ENCODE measurements around the gene LIX1. TPM values are rescaled to one million over a fixed set of nuclear protein-coding genes. Genes with fewer than 3 reads are reported as not detected.

The LIX1 gene
- total RNA-seq, 1 experiment from 2014 or later: not detected

GRCh38 chr5:97056263-97056662 is 86.1 kb downstream of the LIX1 start:
- H3K27me3 Mint-ChIP-seq (ENCODE audit: low read depth): no peaks in the 10 kb centered on the region
- no peak for DNase-seq (ENCODE audit: low spot score)
- H3K4me1 Mint-ChIP-seq: peaks cover 9% of the 10 kb centered on the region
- no peak overlapping the region; the same call in 1 of the 2 replicates for H3K27ac Mint-ChIP-seq
- TF ChIP-seq ZNF423 (CRISPR knock-in tag; IDR thresholded peaks at IDR 0.05) (no peak), KAT7 (CRISPR knock-in tag; IDR thresholded peaks at IDR 0.05; ENCODE audit: borderline replicate concordance) (no peak), USF1 (CRISPR knock-in tag; IDR thresholded peaks at IDR 0.05) (no peak), SP1 (CRISPR knock-in tag; conservative IDR thresholded peaks at IDR 0.05) (no peak), CREM (CRISPR knock-in tag; IDR thresholded peaks at IDR 0.05) (no peak), ZNF281 (CRISPR knock-in tag; IDR thresholded peaks at IDR 0.05) (no peak), CBFB (CRISPR knock-in tag; IDR thresholded peaks at IDR 0.05; ENCODE audit: low read depth) (no peak), TEAD4 (CRISPR knock-in tag; IDR thresholded peaks at IDR 0.05) (no peak), ESRRA (CRISPR knock-in tag; IDR thresholded peaks at IDR 0.05; ENCODE audit: borderline replicate concordance) (no peak), STAT6 (CRISPR knock-in tag; conservative IDR thresholded peaks at IDR 0.05; ENCODE audit: low read depth) (no peak), ZBTB21 (CRISPR knock-in tag; IDR thresholded peaks at IDR 0.05; ENCODE audit: borderline replicate concordance) (no peak), NR2C2 (CRISPR knock-in tag; IDR thresholded peaks at IDR 0.05) (no peak), NFE2L1 (CRISPR knock-in tag; IDR thresholded peaks at IDR 0.05) (no peak), CREB1 (CRISPR knock-in tag; IDR thresholded peaks at IDR 0.05) (no peak), GRHL2 (CRISPR knock-in tag; IDR thresholded peaks at IDR 0.05; ENCODE audit: insufficient replicate concordance, severe bottlenecking) (no peak), ELF4 (CRISPR knock-in tag; IDR thresholded peaks at IDR 0.05; ENCODE audit: low read depth) (no peak), ZNF416 (CRISPR knock-in tag; IDR thresholded peaks at IDR 0.05) (no peak)
- TF ChIP-seq, protein P1, sequence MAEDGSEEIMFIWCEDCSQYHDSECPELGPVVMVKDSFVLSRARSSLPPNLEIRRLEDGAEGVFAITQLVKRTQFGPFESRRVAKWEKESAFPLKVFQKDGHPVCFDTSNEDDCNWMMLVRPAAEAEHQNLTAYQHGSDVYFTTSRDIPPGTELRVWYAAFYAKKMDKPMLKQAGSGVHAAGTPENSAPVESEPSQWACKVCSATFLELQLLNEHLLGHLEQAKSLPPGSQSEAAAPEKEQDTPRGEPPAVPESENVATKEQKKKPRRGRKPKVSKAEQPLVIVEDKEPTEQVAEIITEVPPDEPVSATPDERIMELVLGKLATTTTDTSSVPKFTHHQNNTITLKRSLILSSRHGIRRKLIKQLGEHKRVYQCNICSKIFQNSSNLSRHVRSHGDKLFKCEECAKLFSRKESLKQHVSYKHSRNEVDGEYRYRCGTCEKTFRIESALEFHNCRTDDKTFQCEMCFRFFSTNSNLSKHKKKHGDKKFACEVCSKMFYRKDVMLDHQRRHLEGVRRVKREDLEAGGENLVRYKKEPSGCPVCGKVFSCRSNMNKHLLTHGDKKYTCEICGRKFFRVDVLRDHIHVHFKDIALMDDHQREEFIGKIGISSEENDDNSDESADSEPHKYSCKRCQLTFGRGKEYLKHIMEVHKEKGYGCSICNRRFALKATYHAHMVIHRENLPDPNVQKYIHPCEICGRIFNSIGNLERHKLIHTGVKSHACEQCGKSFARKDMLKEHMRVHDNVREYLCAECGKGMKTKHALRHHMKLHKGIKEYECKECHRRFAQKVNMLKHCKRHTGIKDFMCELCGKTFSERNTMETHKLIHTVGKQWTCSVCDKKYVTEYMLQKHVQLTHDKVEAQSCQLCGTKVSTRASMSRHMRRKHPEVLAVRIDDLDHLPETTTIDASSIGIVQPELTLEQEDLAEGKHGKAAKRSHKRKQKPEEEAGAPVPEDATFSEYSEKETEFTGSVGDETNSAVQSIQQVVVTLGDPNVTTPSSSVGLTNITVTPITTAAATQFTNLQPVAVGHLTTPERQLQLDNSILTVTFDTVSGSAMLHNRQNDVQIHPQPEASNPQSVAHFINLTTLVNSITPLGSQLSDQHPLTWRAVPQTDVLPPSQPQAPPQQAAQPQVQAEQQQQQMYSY (CRISPR knock-in tag; IDR thresholded peaks at IDR 0.05): no peak
- TF ChIP-seq, protein P2, sequence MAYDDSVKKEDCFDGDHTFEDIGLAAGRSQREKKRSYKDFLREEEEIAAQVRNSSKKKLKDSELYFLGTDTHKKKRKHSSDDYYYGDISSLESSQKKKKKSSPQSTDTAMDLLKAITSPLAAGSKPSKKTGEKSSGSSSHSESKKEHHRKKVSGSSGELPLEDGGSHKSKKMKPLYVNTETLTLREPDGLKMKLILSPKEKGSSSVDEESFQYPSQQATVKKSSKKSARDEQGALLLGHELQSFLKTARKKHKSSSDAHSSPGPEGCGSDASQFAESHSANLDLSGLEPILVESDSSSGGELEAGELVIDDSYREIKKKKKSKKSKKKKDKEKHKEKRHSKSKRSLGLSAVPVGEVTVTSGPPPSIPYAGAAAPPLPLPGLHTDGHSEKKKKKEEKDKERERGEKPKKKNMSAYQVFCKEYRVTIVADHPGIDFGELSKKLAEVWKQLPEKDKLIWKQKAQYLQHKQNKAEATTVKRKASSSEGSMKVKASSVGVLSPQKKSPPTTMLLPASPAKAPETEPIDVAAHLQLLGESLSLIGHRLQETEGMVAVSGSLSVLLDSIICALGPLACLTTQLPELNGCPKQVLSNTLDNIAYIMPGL (CRISPR knock-in tag; IDR thresholded peaks at IDR 0.05): no peak
- TF ChIP-seq, protein P3, sequence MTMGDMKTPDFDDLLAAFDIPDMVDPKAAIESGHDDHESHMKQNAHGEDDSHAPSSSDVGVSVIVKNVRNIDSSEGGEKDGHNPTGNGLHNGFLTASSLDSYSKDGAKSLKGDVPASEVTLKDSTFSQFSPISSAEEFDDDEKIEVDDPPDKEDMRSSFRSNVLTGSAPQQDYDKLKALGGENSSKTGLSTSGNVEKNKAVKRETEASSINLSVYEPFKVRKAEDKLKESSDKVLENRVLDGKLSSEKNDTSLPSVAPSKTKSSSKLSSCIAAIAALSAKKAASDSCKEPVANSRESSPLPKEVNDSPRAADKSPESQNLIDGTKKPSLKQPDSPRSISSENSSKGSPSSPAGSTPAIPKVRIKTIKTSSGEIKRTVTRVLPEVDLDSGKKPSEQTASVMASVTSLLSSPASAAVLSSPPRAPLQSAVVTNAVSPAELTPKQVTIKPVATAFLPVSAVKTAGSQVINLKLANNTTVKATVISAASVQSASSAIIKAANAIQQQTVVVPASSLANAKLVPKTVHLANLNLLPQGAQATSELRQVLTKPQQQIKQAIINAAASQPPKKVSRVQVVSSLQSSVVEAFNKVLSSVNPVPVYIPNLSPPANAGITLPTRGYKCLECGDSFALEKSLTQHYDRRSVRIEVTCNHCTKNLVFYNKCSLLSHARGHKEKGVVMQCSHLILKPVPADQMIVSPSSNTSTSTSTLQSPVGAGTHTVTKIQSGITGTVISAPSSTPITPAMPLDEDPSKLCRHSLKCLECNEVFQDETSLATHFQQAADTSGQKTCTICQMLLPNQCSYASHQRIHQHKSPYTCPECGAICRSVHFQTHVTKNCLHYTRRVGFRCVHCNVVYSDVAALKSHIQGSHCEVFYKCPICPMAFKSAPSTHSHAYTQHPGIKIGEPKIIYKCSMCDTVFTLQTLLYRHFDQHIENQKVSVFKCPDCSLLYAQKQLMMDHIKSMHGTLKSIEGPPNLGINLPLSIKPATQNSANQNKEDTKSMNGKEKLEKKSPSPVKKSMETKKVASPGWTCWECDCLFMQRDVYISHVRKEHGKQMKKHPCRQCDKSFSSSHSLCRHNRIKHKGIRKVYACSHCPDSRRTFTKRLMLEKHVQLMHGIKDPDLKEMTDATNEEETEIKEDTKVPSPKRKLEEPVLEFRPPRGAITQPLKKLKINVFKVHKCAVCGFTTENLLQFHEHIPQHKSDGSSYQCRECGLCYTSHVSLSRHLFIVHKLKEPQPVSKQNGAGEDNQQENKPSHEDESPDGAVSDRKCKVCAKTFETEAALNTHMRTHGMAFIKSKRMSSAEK (CRISPR knock-in tag; IDR thresholded peaks at IDR 0.05; ENCODE audit: borderline replicate concordance): no peak
- ChIA-PET CTCF (interaction anchor here (1.0 kb wide), 1 partner anchor 59 kb away, joined by 3 read pairs; no protein-coding TSS in a partner anchor), POLR2A (no interaction called here)
- H3K36me3 Mint-ChIP-seq: 0 out of 2 replicates have a peak, but pooled peaks cover 2% of the 10 kb centered on the region
- no peak overlapping the region for H3K4me3 Mint-ChIP-seq
- ATAC-seq: no peak
- H3K9me3 Mint-ChIP-seq: peaks cover 35% of the 10 kb centered on the region
